Endothelial cell of umbilical vein (primary cell): Measurements from ENCODE around the gene ABCC5. TPM values are rescaled to one million over a fixed set of nuclear protein-coding genes. Genes with fewer than 3 reads are reported as not detected.

Experiments
- BruUV-seq: library from RNA; stranded (reverse); fragments of 400-500 nt; replicated peaks from 2 replicates; lab custom pipeline; 2021; lab: Mats Ljungman, UMichigan
- CTCF ChIA-PET: fragments of 300-600, 350-600 bp; sonication (Branson Sonifier 250); formaldehyde crosslinking; loops from one replicate; lab custom pipeline; 2021; ENCODE audit warnings: antibody characterized with exemption, inconsistent platforms; lab: Charles Lee
- POLR2A ChIA-PET: fragments of 300-600, 350-600 bp; sonication (Branson Sonifier 250); formaldehyde crosslinking; loops from one replicate; lab custom pipeline; 2021; ENCODE audit warnings: antibody characterized with exemption, inconsistent platforms; lab: Charles Lee
- DNase-seq: peaks from one replicate; pipeline ENCODE4 v3.0.0-alpha.2; 2011; ENCODE audit warnings: low read depth, low spot score
- FAIRE-seq: peaks from 2 replicates; lab custom pipeline; 2011; peaks lifted over from hg19 to GRCh38; lab: Jason Lieb, UNC
- H2AFZ ChIP-seq: 2 replicates; pipeline ENCODE4 v1.6.0; 2012; ENCODE audit warnings: low read depth, low read length, control low read depth, inconsistent platforms
- H3K27ac ChIP-seq: 2 replicates; pipeline ENCODE4 v1.5.1; 2011; ENCODE audit warnings: low read depth, mild to moderate bottlenecking, control low read depth, low read length, moderate library complexity; ENCODE audit not compliant: insufficient read depth
- H3K27me3 ChIP-seq, 2 experiments: 2 replicates each; pipeline versions ENCODE4 v1.6.0 to v1.6.1; 2011; ENCODE audit warnings: low read length in 2 of 2, mixed read lengths in 1 of 2; ENCODE audit not compliant: control insufficient read depth in 2 of 2, insufficient read depth in 2 of 2
- H3K36me3 ChIP-seq, 2 experiments: 2 replicates in 1 of 2; 3 replicates in 1 of 2; pipeline ENCODE4 v1.5.1; 2011; ENCODE audit warnings: low read length in 2 of 2, mild to moderate bottlenecking in 1 of 2, moderate library complexity in 1 of 2; ENCODE audit not compliant: control insufficient read depth in 2 of 2, insufficient read depth in 2 of 2; ENCODE audit errors: extremely low read depth in 1 of 2
- H3K4me1 ChIP-seq: 3 replicates; pipeline ENCODE4 v1.5.1; 2011; ENCODE audit warnings: mild to moderate bottlenecking, low read length; ENCODE audit not compliant: control insufficient read depth, insufficient read depth; ENCODE audit errors: extremely low read depth
- H3K4me2 ChIP-seq: 2 replicates; pipeline ENCODE4 v1.6.1; 2011; ENCODE audit warnings: low read length, control low read depth, mixed read lengths; ENCODE audit not compliant: insufficient read depth
- H3K4me3 ChIP-seq, 3 experiments: fragments of 200-600 bp in 1 of 3; sonication (generic), shearing (Covaris generic) in 1 of 3; replicated peaks in 1 of 3; 2 replicates each; pipeline ENCODE4 v1.5.1; 2011 to 2016; ENCODE audit warnings: control low read depth in 3 of 3, low read length in 3 of 3, mild to moderate bottlenecking in 2 of 3, inconsistent platforms in 1 of 3, low read depth in 1 of 3, moderate library complexity in 1 of 3; ENCODE audit not compliant: insufficient read depth in 1 of 3
- H3K79me2 ChIP-seq: 2 replicates; pipeline ENCODE4 v1.6.0; 2012; ENCODE audit warnings: low read length, inconsistent platforms; ENCODE audit not compliant: control insufficient read depth, insufficient read depth
- H3K9ac ChIP-seq: replicated peaks from 2 replicates; pipeline ENCODE3; 2011; ENCODE audit warnings: low read length, control low read depth; ENCODE audit not compliant: insufficient read depth; ENCODE audit errors: extremely low read depth
- H3K9me1 ChIP-seq: replicated peaks from 3 replicates; pipeline ENCODE4 v1.6.0; 2011; ENCODE audit warnings: mild to moderate bottlenecking, low read length; ENCODE audit not compliant: control insufficient read depth, insufficient read depth; ENCODE audit errors: extremely low read depth
- H3K9me3 ChIP-seq: replicated peaks from 2 replicates; pipeline ENCODE4 v1.5.1; 2012; ENCODE audit warnings: low read length, inconsistent platforms; ENCODE audit not compliant: control insufficient read depth, insufficient read depth
- H4K20me1 ChIP-seq: replicated peaks from 2 replicates; pipeline ENCODE3; 2011; ENCODE audit warnings: mild to moderate bottlenecking, low read length; ENCODE audit not compliant: control insufficient read depth, insufficient read depth; ENCODE audit errors: extremely low read depth
- CTCF ChIP-seq, 2 donors: IDR thresholded peaks; 1 replicate in 1 of 2; 2 replicates in 1 of 2; pipeline ENCODE4 v1.5.1; 2011; ENCODE audit warnings: low read length in 2 of 2, mild to moderate bottlenecking in 2 of 2, moderate library complexity in 2 of 2, control low read depth in 1 of 2, inconsistent platforms in 1 of 2, low read depth in 1 of 2; ENCODE audit not compliant: insufficient read depth in 1 of 2; ENCODE audit errors: extremely low read depth in 1 of 2
- EZH2 ChIP-seq: IDR thresholded peaks from 2 replicates; pipeline ENCODE4 v1.6.1; 2012; ENCODE audit warnings: borderline replicate concordance, low read depth, mild to moderate bottlenecking, moderate library complexity, low read length, inconsistent platforms; ENCODE audit not compliant: severe bottlenecking
- JUN ChIP-seq: IDR thresholded peaks from 2 replicates; pipeline ENCODE4 v1.6.1; 2011; ENCODE audit warnings: borderline replicate concordance, low read depth; ENCODE audit not compliant: insufficient read length, insufficient read depth
- MYC ChIP-seq: IDR thresholded peaks from one replicate; pipeline ENCODE4 v1.6.1; 2011; ENCODE audit warnings: mild to moderate bottlenecking, low read depth, low read length
- POLR2A ChIP-seq: IDR thresholded peaks from 2 replicates; pipeline ENCODE4 v1.6.1; 2012; ENCODE audit warnings: low read depth, mild to moderate bottlenecking, control low read depth, low read length
- POLR2AphosphoS5 ChIP-seq: IDR thresholded peaks from 2 replicates; pipeline ENCODE4 v1.6.1; 2012; ENCODE audit warnings: low read depth, mild to moderate bottlenecking, control low read depth, low read length, moderate library complexity; ENCODE audit not compliant: insufficient read depth
- dilution Hi-C: fragments of 300-500 bp; cut with MboI; formaldehyde crosslinking; loops from one replicate; pipeline ENCODE4 v1.15.0; 2019; ENCODE audit warnings: low sequenced_read_pairs; ENCODE audit not compliant: extremely low pct_ligation_motif_present
- intact Hi-C: fragments of 100-400 bp; cut with micrococcal nuclease; formaldehyde crosslinking; loops from one replicate; pipeline ENCODE4 v1.10.0; 2022
- polyA plus RNA-seq, 4 experiments: library from polyadenylated mRNA; depleted of rRNA in 3 of 4; stranded (reverse) in 3 of 4; unstranded in 1 of 4; fragments of >200 nt; gene quantifications; 2 replicates each; pipeline versions ENCODE4 v1.2.1 to v1.2.3, GENCODE V29; 2011 to 2012; ENCODE audit warnings: missing spikeins in 1 of 4
- total RNA-seq: library from RNA; stranded (reverse); gene quantifications from 2 replicates; pipeline ENCODE4 v1.2.3, GENCODE V29; 2021

The ABCC5 gene
- total and polyA plus RNA-seq, 2 donors (not counting 3 experiments of a cell fraction or from before 2014, with no cell fraction given) = 22.5 to 24.6 TPM

- DNase-seq (no peak), FAIRE-seq (peak; percentile 31)
- Histone ChIP-seq H2AFZ (no peak overlapping the region), H3K4me3 (no peak overlapping the region), H3K4me2 (no peak overlapping the region), H3K9me3 (no peaks in the 10 kb centered on the region), H3K4me1 (no peaks in the 10 kb centered on the region), H4K20me1 (no peaks in the 10 kb centered on the region), H3K27ac (no peak overlapping the region), H3K9me1 (no peaks in the 10 kb centered on the region), H3K36me3 (no peaks in the 10 kb centered on the region), H3K27me3 (peaks cover 5 to 8% of the 10 kb centered on the region in 2 experiments), H3K9ac (no peak overlapping the region), H3K79me2 (no peaks in the 10 kb centered on the region)
- intact Hi-C loops (no loop called here), dilution Hi-C loops (no loop called here)
- POLR2A ChIA-PET = interaction anchor here (0.6 kb wide), 1 partner anchor 118 kb away, joined by 3 read pairs; no protein-coding TSS in a partner anchor
- TF ChIP-seq MYC (no peak), POLR2A (no peak), POLR2AphosphoS5 (no peak), CTCF (IDR thresholded peaks at IDR 0.05; ENCODE audit: extremely low read depth in 1 of 2, insufficient read depth in 1 of 2, low read depth in 1 of 2, low read length in 2 of 2) (no peak), JUN (no peak)
- CTCF ChIA-PET = interaction anchor here (0.7 to 4.8 kb wide), 13 partner anchors 12 to 397 kb away, joined by 3 to 54 read pairs (median 4); partner anchors contain the start of genes ABCC5, EEF1AKMT4, EIF2B5 and PARL
- no TSS peak for BruUV-seq
These were observed 119.7 kb downstream of the ABCC5 start for GRCh38 chr3:183898028-183898431.

- ChIA-PET CTCF (interaction anchor here (0.7 to 4.8 kb wide), 13 partner anchors 12 to 397 kb away, joined by 3 to 54 read pairs (median 4); partner anchors contain the start of genes ABCC5, EEF1AKMT4, EIF2B5 and PARL), POLR2A (interaction anchor here (1.1 kb wide), 1 partner anchor 13 kb away, joined by 3 read pairs; the partner anchor contains the start of gene PARL)
- no TSS peak for BruUV-seq
- Histone ChIP-seq H3K4me3 (no peak overlapping the region), H3K36me3 (no peaks in the 10 kb centered on the region), H4K20me1 (no peaks in the 10 kb centered on the region), H3K27me3 (peaks cover 6 to 11% of the 10 kb centered on the region in 2 experiments), H3K4me2 (no peak overlapping the region), H3K27ac (no peak overlapping the region), H3K9me1 (no peaks in the 10 kb centered on the region), H3K4me1 (no peaks in the 10 kb centered on the region), H3K9me3 (no peaks in the 10 kb centered on the region), H3K79me2 (no peaks in the 10 kb centered on the region), H3K9ac (no peak overlapping the region), H2AFZ (no peak overlapping the region)
- dilution Hi-C loops = no loop called here
- DNase-seq (no peak), FAIRE-seq (no peak)
- intact Hi-C loops = no loop called here
- TF ChIP-seq POLR2AphosphoS5 (no peak), EZH2 (no peak), CTCF (IDR thresholded peaks at IDR 0.05; ENCODE audit: extremely low read depth in 1 of 2, insufficient read depth in 1 of 2, low read depth in 1 of 2, low read length in 2 of 2) (no peak)
These were observed 120.1 kb downstream of the ABCC5 start for GRCh38 chr3:183897606-183898005.
